Heart left ventricle (tissue), 13 donors: ENCODE data around the gene WDR18.

Experiments
- CTCF ChIP-seq, 12 donors: fragments of 200-600 bp; sonication (generic) in 4 of 12; IDR thresholded peaks; one replicate each; pipeline versions ENCODE4 v1.5.0 to v1.8.0; 2018 to 2022; ENCODE audit warnings: antibody characterized with exemption in 12 of 12, mild to moderate bottlenecking in 5 of 12
- POLR2A ChIP-seq, 2 donors: fragments of 450-650 bp; IDR thresholded peaks; one replicate each; pipeline ENCODE4 v1.6.1; 2017; ENCODE audit warnings: antibody characterized with exemption in 2 of 2, mild to moderate bottlenecking in 2 of 2, moderate library complexity in 2 of 2
- donor health status: ischemic (EF 13 %, LVEDD 7.1; RV severe dilation, severe dysfunction).
- donor health status: DM: no; HTN: yes; CAD: no.
- donor health status: DM: no; HTN: no; CAD: no.
- donor health status: ischemic (EF 25% LVEDD 6.9; RV normal size, moderate dysfunction).
- donor health status: ischemic (EF 25% LVEDD 5.7; RV mildly dilated, moderate dysfunction).
- donor health status: ischemic (EF 35%, LVEDD 5.7; RV mildly dilated, moderate dysfunction).
- donor health status: nonischemic (EF 11% LVEDD 7.7; RV severe dilation, severe dysfunction).
- donor health status: DM: yes; HTN: yes; CAD: no.
- donor health status: PGD.
- donor health status: ischemic (EF 29% LVEDD 5.4; RV normal size, mild dysfunction).
- donor health status: nonischemic (EF 23%, LVEDD 6.1; RV moderate dilation, normal function).

- no peak for TF ChIP-seq CTCF (IDR thresholded peaks at IDR 0.05)
- TF ChIP-seq POLR2A (IDR thresholded peaks at IDR 0.05), result no peak
These were observed 29.1 kb downstream of the WDR18 start for GRCh38 chr19:1013218-1013617.
